Uterine smooth muscle cell (primary cell): Measurements from ENCODE around the gene VPS54. TPM values are rescaled to one million over a fixed set of nuclear protein-coding genes. Genes with fewer than 3 reads are reported as not detected.

Experiments
- total RNA-seq: library from RNA; depleted of rRNA; stranded (reverse); fragments of >200 nt; gene quantifications from 2 replicates; pipeline ENCODE4 v1.2.3, GENCODE V29; 2014

VPS54 gene
- 25.7 and 33.4 TPM in 2 replicates for total RNA-seq

DNA sequence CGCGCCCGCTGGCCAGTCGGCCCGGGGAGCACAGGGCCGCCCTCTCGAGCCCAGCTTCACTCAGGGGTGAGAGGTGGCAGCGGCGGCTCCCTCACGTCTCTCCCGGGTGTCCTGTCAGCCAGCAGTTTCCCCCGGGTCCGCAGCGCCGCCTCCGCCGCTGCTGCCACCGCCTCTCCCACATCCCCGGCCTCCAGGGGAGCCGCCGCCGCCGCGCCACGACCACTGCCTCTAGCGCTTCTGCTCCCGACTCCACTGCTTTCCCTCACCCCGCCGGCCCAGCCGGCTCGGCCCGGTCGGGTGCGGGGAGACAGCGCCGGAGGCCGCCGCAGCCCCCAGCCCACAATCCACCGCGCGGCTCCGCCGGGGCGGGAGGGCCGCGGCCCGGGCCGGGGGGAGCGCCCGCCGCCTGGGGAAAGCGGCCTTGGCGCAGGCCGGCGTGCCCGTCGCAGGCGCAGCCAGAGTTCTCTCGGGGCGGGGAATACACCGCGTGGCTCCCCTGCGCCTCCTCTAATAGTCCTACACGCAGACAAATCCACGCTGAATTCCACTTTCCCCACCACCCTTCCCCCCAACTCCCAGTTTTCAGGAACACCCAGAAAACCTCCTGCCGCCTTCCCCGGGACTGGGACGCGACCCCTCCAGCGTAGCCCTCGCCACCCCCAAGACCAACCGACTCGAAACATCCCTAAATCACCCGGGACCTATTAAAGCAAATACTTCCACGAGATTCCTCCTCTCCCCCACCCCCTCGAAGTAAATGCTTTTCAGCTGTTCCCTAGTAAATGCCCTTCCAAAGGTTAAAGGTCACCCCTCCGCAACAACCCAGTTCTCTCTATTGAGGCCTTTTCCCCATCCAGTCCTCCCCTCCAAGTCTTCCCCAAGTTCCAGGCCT lies at the start of gene VPS54:
Gene VPS54 (minus strand): TSS at position 346 of the 892 bp plus-strand sequence. CDS start 35,429 bp downstream, outside the sequence.

Other genes starting within 250 kb of the VPS54 start
- gene UGP2, start 177.5 kb downstream of the VPS54 start, total RNA-seq = 114 and 127 TPM in 2 replicates
- 9.5 and 13.1 TPM in 2 replicates for gene PELI1, start 125.0 kb upstream of the VPS54 start, total RNA-seq